GM23338 (cell line): ENCODE results near the gene COL15A1. TPM values are rescaled to one million over a fixed set of nuclear protein-coding genes. Genes with fewer than 3 reads are reported as not detected.

Source experiments
- ATAC-seq: fragments of 200-7000 bp; cut with Tn5 transposase; 3 replicates; pipeline ENCODE4 v1.9.1; 2020
- DNase-seq: peaks from one replicate; pipeline ENCODE4 v3.0.0-alpha.2; 2015; ENCODE audit warnings: low spot score
- H2AFZ ChIP-seq: fragments of 200-600 bp; sonication (generic); 2 replicates; pipeline ENCODE4 v1.8.0; 2016; ENCODE audit warnings: antibody characterized with exemption, mild to moderate bottlenecking, moderate library complexity
- H3F3A ChIP-seq: fragments of 200-600 bp; sonication (generic); replicated peaks from 2 replicates; pipeline ENCODE4 v1.8.0; 2017; ENCODE audit warnings: antibody characterized with exemption, mixed run types, low read depth
- H3K27ac ChIP-seq: fragments of 200-600 bp; sonication (generic); 2 replicates; pipeline ENCODE4 v1.6.1; 2016; ENCODE audit warnings: low read depth
- H3K27me3 ChIP-seq: fragments of 200-600 bp; sonication (generic); 2 replicates; pipeline ENCODE4 v1.8.0; 2016; ENCODE audit warnings: mild to moderate bottlenecking, mixed run types, moderate library complexity; ENCODE audit not compliant: insufficient read depth
- H3K36me3 ChIP-seq: fragments of 200-600 bp; sonication (generic); 2 replicates; pipeline ENCODE4 v1.8.0; 2016; ENCODE audit warnings: mild to moderate bottlenecking; ENCODE audit not compliant: insufficient read depth
- H3K4me1 ChIP-seq: fragments of 200-600 bp; sonication (generic); 2 replicates; pipeline ENCODE4 v1.8.0; 2016; ENCODE audit warnings: mild to moderate bottlenecking, moderate library complexity; ENCODE audit not compliant: insufficient read depth
- H3K4me2 ChIP-seq: fragments of 200-600 bp; sonication (generic); 2 replicates; pipeline ENCODE4 v1.7.1; 2017; ENCODE audit warnings: mixed run types
- H3K4me3 ChIP-seq: fragments of 200-600 bp; sonication (generic); 2 replicates; pipeline ENCODE4 v1.6.1; 2016; ENCODE audit warnings: mixed run types
- H3K79me2 ChIP-seq: fragments of 200-600 bp; sonication (generic); replicated peaks from 2 replicates; pipeline ENCODE4 v1.8.0; 2017; ENCODE audit warnings: mild to moderate bottlenecking; ENCODE audit not compliant: insufficient read depth
- H3K9me2 ChIP-seq: fragments of 200-600 bp; sonication (generic); 2 replicates; pipeline ENCODE4 v1.8.0; 2017; ENCODE audit not compliant: insufficient read depth
- H4K20me1 ChIP-seq: fragments of 200-600 bp; sonication (generic); replicated peaks from 2 replicates; pipeline ENCODE4 v1.8.0; 2017; ENCODE audit warnings: mild to moderate bottlenecking; ENCODE audit not compliant: insufficient read depth
- H3K27ac Mint-ChIP-seq: 2 replicates; pipeline ENCODE4 v1.8.0; 2020; ENCODE audit warnings: inconsistent platforms, mild to moderate bottlenecking, moderate library complexity, mixed read lengths
- H3K27me3 Mint-ChIP-seq: 3 replicates; pipeline ENCODE4 v1.8.0; 2022; ENCODE audit warnings: low read depth, mild to moderate bottlenecking, moderate library complexity, mixed read lengths, inconsistent platforms; ENCODE audit not compliant: insufficient read depth, poor library complexity
- H3K36me3 Mint-ChIP-seq: 3 replicates; pipeline ENCODE4 v1.8.0; 2021; ENCODE audit warnings: low read depth, mild to moderate bottlenecking, inconsistent platforms, moderate library complexity, mixed read lengths
- H3K4me1 Mint-ChIP-seq: 3 replicates; pipeline ENCODE4 v1.8.0; 2020; ENCODE audit warnings: mild to moderate bottlenecking, inconsistent platforms, mixed read lengths
- H3K4me3 Mint-ChIP-seq: 3 replicates; pipeline ENCODE4 v1.8.0; 2021; ENCODE audit warnings: moderate library complexity, mild to moderate bottlenecking, inconsistent platforms, mixed read lengths
- H3K9me3 Mint-ChIP-seq: 3 replicates; pipeline ENCODE4 v1.8.0; 2020; ENCODE audit warnings: moderate library complexity, mild to moderate bottlenecking, inconsistent platforms, mixed read lengths
- CREB1 ChIP-seq: fragments of 250-450 bp; sonication (Bioruptor Pico); IDR thresholded peaks from 2 replicates; pipeline ENCODE4 v1.5.0; 2020; ENCODE audit warnings: low read depth, mild to moderate bottlenecking, moderate library complexity
- EZH2phosphoT487 ChIP-seq: fragments of 200-600 bp; sonication (generic); IDR thresholded peaks from one replicate; pipeline ENCODE4 v1.8.1; 2018; ENCODE audit warnings: antibody characterized with exemption; ENCODE audit not compliant: unreplicated experiment
- NANOG ChIP-seq: IDR thresholded peaks from 2 replicates; pipeline ENCODE4 v1.6.1; 2016; ENCODE audit warnings: antibody characterized with exemption, borderline replicate concordance
- STAT1 ChIP-seq: IDR thresholded peaks from one replicate; pipeline ENCODE4 v1.6.1; 2016; ENCODE audit warnings: antibody characterized with exemption; ENCODE audit not compliant: unreplicated experiment
- ZNF114 ChIP-seq: fragments of 250-450 bp; sonication (Bioruptor Pico); IDR thresholded peaks from 2 replicates; pipeline ENCODE4 v1.5.0; 2020; ENCODE audit warnings: mild to moderate bottlenecking, moderate library complexity
- ZNF331 ChIP-seq: fragments of 250-450 bp; sonication (Bioruptor Pico); IDR thresholded peaks from 2 replicates; pipeline ENCODE4 v1.5.0; 2020; ENCODE audit warnings: low read depth, mild to moderate bottlenecking, moderate library complexity
- polyA plus RNA-seq: library from polyadenylated mRNA; unstranded; fragments of >200 nt; fragmentation: Nextera tagmentation; extraction: Ambion mirVana; gene quantifications from 2 replicates; pipeline ENCODE4 v1.2.1, GENCODE V29; 2016
- total RNA-seq: library from RNA; depleted of rRNA; stranded (reverse); fragments of >200 nt; shearing (Covaris generic); gene quantifications from 2 replicates; pipeline ENCODE4 v1.2.3, GENCODE V29; 2014
- TF ChIP-seq, protein P1 (sequence below), 2 experiments: fragments of 200-600 bp in 1 of 2; sonication (generic) in 1 of 2; conservative IDR thresholded peaks; 2 replicates each; pipeline versions ENCODE4 v1.5.1 to v1.6.1; 2016 to 2017; ENCODE audit warnings: antibody characterized with exemption in 2 of 2, low read depth in 2 of 2, mild to moderate bottlenecking in 2 of 2, moderate library complexity in 1 of 2
- TF ChIP-seq, protein P2 (sequence below): IDR thresholded peaks from 2 replicates; pipeline ENCODE4 v1.6.1; 2016; ENCODE audit warnings: antibody characterized with exemption
- TF ChIP-seq, protein P3 (sequence below): IDR thresholded peaks from one replicate; pipeline ENCODE4 v1.6.1; 2018; ENCODE audit warnings: antibody characterized with exemption; ENCODE audit not compliant: unreplicated experiment
- TF ChIP-seq, protein P4 (sequence below): fragments of 250-450 bp; sonication (Bioruptor Pico); IDR thresholded peaks from 2 replicates; pipeline ENCODE4 v1.5.0; 2020; ENCODE audit warnings: mild to moderate bottlenecking, moderate library complexity

Gene COL15A1
- total and polyA plus RNA-seq, 2 experiments from 2014 or later: 0.17 to 0.18 TPM

DNA sequence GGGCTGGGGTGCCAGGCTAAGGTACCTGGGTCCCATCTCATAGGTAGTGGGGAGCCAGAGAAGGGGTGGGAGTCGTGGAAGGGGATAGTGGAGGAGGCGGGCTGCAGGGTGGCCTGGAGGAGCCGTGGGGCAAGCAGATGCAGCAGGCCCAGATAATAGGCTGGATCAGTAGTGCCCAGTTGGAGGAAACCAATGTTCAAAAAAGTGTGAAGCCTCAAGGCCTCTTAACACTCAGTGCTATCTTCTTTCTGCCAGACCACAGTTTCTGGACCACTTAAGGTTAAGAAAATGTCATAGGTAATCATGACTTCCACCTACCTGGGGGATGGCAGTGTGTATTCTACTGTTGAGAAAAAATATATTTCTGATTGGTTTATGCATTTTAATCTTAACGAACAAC is 97.9 kb downstream of the COL15A1 start:
- no peaks in the 10 kb centered on the region for H3K79me2 ChIP-seq
- no peak for DNase-seq
- Mint-ChIP-seq H3K27ac (no peak overlapping the region), H3K36me3 (peaks cover 3% of the 10 kb centered on the region; the same call in 2 of the 3 replicates), H3K4me1 (peaks cover 8% of the 10 kb centered on the region; the same call in 2 of the 3 replicates), H3K9me3 (peaks cover 15% of the 10 kb centered on the region), H3K27me3 (peaks cover 3% of the 10 kb centered on the region), H3K4me3 (no peak overlapping the region)
- no peaks in the 10 kb centered on the region for H3K27me3 ChIP-seq
- H3K9me2 ChIP-seq: peaks cover 11% of the 10 kb centered on the region
- no peaks in the 10 kb centered on the region for H3K4me1 ChIP-seq
- no peaks in the 10 kb centered on the region for H3K36me3 ChIP-seq
- no peak overlapping the region for H3K4me2 ChIP-seq
- H3K27ac ChIP-seq: no peak overlapping the region
- H2AFZ ChIP-seq: no peak overlapping the region
- H3F3A ChIP-seq: no peaks in the 10 kb centered on the region
- no peak for ATAC-seq
- TF ChIP-seq ZNF331: no peak
- TF ChIP-seq, protein P1, sequence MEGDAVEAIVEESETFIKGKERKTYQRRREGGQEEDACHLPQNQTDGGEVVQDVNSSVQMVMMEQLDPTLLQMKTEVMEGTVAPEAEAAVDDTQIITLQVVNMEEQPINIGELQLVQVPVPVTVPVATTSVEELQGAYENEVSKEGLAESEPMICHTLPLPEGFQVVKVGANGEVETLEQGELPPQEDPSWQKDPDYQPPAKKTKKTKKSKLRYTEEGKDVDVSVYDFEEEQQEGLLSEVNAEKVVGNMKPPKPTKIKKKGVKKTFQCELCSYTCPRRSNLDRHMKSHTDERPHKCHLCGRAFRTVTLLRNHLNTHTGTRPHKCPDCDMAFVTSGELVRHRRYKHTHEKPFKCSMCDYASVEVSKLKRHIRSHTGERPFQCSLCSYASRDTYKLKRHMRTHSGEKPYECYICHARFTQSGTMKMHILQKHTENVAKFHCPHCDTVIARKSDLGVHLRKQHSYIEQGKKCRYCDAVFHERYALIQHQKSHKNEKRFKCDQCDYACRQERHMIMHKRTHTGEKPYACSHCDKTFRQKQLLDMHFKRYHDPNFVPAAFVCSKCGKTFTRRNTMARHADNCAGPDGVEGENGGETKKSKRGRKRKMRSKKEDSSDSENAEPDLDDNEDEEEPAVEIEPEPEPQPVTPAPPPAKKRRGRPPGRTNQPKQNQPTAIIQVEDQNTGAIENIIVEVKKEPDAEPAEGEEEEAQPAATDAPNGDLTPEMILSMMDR (conservative IDR thresholded peaks at IDR 0.05; ENCODE audit: low read depth in 2 of 2): no peak
- no peak for TF ChIP-seq STAT1
- TF ChIP-seq NANOG: no peak
- TF ChIP-seq, protein P2, sequence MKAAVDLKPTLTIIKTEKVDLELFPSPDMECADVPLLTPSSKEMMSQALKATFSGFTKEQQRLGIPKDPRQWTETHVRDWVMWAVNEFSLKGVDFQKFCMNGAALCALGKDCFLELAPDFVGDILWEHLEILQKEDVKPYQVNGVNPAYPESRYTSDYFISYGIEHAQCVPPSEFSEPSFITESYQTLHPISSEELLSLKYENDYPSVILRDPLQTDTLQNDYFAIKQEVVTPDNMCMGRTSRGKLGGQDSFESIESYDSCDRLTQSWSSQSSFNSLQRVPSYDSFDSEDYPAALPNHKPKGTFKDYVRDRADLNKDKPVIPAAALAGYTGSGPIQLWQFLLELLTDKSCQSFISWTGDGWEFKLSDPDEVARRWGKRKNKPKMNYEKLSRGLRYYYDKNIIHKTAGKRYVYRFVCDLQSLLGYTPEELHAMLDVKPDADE: no peak
- TF ChIP-seq, protein P3, sequence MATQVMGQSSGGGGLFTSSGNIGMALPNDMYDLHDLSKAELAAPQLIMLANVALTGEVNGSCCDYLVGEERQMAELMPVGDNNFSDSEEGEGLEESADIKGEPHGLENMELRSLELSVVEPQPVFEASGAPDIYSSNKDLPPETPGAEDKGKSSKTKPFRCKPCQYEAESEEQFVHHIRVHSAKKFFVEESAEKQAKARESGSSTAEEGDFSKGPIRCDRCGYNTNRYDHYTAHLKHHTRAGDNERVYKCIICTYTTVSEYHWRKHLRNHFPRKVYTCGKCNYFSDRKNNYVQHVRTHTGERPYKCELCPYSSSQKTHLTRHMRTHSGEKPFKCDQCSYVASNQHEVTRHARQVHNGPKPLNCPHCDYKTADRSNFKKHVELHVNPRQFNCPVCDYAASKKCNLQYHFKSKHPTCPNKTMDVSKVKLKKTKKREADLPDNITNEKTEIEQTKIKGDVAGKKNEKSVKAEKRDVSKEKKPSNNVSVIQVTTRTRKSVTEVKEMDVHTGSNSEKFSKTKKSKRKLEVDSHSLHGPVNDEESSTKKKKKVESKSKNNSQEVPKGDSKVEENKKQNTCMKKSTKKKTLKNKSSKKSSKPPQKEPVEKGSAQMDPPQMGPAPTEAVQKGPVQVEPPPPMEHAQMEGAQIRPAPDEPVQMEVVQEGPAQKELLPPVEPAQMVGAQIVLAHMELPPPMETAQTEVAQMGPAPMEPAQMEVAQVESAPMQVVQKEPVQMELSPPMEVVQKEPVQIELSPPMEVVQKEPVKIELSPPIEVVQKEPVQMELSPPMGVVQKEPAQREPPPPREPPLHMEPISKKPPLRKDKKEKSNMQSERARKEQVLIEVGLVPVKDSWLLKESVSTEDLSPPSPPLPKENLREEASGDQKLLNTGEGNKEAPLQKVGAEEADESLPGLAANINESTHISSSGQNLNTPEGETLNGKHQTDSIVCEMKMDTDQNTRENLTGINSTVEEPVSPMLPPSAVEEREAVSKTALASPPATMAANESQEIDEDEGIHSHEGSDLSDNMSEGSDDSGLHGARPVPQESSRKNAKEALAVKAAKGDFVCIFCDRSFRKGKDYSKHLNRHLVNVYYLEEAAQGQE: no peak
- no peak for TF ChIP-seq EZH2phosphoT487
- no peak for TF ChIP-seq ZNF114 (CRISPR knock-in tag)
- TF ChIP-seq CREB1: no peak
- H4K20me1 ChIP-seq: no peaks in the 10 kb centered on the region
- no peak overlapping the region for H3K4me3 ChIP-seq

DNA sequence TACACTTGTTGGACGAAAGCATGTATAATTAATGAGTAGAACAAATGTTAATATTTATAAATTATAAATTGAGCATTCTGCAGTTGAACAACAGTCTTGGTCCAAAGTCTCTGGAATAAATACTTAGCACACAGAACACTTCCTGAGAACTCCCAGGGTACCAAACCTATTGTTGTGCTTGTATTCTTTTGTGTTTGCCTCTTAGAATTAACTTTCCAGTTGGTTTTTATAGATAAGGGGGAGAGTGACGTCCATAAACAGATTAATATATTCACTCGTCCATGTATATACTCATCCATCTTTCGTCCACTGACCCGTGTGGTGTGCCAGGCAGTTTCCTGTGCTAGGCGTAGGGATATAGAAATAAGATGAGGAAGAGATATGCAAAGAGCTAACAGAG is 98.9 kb downstream of the COL15A1 start:
- Histone ChIP-seq H3K4me1 (no peaks in the 10 kb centered on the region), H3K79me2 (no peaks in the 10 kb centered on the region), H3K9me2 (peaks cover 6% of the 10 kb centered on the region; the same call in 1 of the 2 replicates), H3K36me3 (no peaks in the 10 kb centered on the region), H2AFZ (no peak overlapping the region), H3K4me3 (no peak overlapping the region), H3K27me3 (no peaks in the 10 kb centered on the region), H3K4me2 (no peak overlapping the region), H3F3A (no peaks in the 10 kb centered on the region), H3K27ac (no peak overlapping the region), H4K20me1 (no peaks in the 10 kb centered on the region)
- ATAC-seq (no peak), DNase-seq (no peak)
- H3K9me3 Mint-ChIP-seq: peaks cover 15% of the 10 kb centered on the region
- H3K4me1 Mint-ChIP-seq: peaks cover 8% of the 10 kb centered on the region; the same call in 2 of the 3 replicates
- no peak overlapping the region for H3K4me3 Mint-ChIP-seq
- H3K27me3 Mint-ChIP-seq: peaks cover 2% of the 10 kb centered on the region
- peaks cover 3% of the 10 kb centered on the region; the same call in 2 of the 3 replicates for H3K36me3 Mint-ChIP-seq
- no peak overlapping the region for H3K27ac Mint-ChIP-seq
- TF ChIP-seq, protein P4, sequence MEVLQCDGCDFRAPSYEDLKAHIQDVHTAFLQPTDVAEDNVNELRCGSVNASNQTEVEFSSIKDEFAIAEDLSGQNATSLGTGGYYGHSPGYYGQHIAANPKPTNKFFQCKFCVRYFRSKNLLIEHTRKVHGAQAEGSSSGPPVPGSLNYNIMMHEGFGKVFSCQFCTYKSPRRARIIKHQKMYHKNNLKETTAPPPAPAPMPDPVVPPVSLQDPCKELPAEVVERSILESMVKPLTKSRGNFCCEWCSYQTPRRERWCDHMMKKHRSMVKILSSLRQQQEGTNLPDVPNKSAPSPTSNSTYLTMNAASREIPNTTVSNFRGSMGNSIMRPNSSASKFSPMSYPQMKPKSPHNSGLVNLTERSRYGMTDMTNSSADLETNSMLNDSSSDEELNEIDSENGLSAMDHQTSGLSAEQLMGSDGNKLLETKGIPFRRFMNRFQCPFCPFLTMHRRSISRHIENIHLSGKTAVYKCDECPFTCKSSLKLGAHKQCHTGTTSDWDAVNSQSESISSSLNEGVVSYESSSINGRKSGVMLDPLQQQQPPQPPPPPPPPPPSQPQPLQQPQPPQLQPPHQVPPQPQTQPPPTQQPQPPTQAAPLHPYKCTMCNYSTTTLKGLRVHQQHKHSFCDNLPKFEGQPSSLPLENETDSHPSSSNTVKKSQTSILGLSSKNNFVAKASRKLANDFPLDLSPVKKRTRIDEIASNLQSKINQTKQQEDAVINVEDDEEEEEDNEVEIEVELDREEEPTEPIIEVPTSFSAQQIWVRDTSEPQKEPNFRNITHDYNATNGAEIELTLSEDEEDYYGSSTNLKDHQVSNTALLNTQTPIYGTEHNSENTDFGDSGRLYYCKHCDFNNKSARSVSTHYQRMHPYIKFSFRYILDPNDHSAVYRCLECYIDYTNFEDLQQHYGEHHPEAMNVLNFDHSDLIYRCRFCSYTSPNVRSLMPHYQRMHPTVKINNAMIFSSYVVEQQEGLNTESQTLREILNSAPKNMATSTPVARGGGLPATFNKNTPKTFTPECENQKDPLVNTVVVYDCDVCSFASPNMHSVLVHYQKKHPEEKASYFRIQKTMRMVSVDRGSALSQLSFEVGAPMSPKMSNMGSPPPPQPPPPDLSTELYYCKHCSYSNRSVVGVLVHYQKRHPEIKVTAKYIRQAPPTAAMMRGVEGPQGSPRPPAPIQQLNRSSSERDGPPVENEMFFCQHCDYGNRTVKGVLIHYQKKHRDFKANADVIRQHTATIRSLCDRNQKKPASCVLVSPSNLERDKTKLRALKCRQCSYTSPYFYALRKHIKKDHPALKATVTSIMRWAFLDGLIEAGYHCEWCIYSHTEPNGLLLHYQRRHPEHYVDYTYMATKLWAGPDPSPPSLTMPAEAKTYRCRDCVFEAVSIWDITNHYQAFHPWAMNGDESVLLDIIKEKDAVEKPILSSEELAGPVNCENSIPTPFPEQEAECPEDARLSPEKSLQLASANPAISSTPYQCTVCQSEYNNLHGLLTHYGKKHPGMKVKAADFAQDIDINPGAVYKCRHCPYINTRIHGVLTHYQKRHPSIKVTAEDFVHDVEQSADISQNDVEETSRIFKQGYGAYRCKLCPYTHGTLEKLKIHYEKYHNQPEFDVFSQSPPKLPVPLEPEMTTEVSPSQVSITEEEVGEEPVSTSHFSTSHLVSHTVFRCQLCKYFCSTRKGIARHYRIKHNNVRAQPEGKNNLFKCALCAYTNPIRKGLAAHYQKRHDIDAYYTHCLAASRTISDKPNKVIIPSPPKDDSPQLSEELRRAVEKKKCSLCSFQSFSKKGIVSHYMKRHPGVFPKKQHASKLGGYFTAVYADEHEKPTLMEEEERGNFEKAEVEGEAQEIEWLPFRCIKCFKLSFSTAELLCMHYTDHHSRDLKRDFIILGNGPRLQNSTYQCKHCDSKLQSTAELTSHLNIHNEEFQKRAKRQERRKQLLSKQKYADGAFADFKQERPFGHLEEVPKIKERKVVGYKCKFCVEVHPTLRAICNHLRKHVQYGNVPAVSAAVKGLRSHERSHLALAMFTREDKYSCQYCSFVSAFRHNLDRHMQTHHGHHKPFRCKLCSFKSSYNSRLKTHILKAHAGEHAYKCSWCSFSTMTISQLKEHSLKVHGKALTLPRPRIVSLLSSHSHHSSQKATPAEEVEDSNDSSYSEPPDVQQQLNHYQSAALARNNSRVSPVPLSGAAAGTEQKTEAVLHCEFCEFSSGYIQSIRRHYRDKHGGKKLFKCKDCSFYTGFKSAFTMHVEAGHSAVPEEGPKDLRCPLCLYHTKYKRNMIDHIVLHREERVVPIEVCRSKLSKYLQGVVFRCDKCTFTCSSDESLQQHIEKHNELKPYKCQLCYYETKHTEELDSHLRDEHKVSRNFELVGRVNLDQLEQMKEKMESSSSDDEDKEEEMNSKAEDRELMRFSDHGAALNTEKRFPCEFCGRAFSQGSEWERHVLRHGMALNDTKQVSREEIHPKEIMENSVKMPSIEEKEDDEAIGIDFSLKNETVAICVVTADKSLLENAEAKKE: no peak
